Medulla oblongata (tissue), 1 donor: Measurements from ENCODE around the gene ZNF141.
"Not testable (repeated sequence)": the region's sequence is repeated elsewhere in the genome, so short reads cannot be mapped to it uniquely, and the experiment has no call there.

ENCODE experiments used
- DNase-seq: peaks from one replicate; pipeline ENCODE4 v3.0.0-alpha.2; 2015; ENCODE audit errors: extremely low spot score

Gene ZNF141

DNA sequence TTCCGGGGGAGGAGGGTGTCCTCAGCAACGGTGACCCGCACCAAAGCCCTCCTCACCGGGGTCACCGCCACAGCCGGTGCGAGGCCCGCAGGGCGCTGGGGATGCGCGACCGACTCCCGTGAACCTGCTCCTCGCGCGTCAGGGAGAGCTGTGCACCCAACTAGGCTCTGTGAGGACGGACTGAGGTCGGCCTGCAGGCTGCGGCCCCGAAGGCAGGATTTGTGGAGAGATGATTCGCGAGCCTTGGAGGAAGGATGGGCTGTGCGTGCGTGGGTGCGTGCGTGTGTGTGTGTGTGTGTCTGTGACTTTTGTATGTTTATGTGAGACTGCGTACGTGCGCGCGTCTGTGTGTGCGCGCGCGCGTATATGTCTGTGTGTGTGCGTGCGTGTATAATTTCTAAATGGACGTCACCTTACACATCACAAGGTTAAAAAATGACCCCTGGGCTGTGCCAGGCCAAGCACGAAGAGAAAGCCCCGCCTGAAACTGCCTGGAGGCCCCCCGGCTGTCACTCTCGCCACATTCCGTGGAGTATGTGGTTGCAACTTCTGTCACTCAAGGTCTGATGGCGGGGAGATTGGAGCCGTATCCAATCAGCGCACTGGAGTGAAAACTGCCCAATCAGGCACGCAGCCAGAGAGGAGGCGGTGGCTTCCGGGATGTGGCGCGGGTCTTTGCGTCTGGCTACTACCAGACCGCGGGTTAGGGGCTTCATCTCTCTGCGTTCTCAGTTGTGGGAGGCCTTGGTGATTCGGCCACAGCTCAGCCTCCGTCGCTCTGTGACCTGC lies at the start of gene ZNF141:
Gene ZNF141 (plus strand): TSS at position 672 of the 789 bp plus-strand sequence. CDS start 170 bp downstream, outside the sequence.
- DNase-seq = peak; percentile 100

DNA sequence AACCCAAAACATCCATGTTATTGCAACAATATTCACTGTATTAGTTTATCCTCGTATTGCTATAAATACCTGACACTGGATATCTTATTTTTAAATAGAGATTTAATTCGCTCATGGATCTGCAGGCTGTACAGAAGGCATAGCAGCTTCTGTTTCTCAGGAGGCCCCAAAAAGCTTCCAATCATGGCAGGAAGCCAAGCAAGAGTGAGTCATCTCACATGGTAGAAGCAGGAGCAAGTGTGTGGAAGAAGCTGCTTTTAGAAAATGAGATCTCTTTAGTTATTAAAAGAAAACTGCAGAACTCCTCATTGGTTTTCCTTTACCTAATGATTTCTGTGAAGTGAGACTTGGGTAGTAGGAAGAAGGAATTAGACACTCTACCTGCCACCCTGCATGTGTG lies 48.7 kb upstream of the ZNF141 start:
- no peak for DNase-seq

DNA sequence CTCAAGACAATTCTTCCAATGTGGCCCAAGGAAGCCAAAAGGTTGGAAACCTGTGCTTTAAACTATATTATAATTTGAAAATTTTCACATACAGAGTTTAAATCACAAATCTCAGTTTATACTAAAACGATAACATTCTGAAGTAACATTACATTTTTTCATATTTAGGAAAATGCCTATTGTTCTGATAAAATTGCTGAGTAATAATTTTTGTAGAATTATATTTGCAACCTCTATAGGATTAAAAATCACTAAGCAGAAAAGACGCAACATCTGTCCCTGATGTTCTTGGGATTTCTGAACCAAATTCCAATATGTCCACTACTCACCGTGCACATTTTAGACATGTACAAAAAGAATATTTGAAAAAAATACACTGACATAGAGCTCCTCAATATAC lies 42.9 kb upstream of the ZNF141 start:
- DNase-seq = no peak

DNA sequence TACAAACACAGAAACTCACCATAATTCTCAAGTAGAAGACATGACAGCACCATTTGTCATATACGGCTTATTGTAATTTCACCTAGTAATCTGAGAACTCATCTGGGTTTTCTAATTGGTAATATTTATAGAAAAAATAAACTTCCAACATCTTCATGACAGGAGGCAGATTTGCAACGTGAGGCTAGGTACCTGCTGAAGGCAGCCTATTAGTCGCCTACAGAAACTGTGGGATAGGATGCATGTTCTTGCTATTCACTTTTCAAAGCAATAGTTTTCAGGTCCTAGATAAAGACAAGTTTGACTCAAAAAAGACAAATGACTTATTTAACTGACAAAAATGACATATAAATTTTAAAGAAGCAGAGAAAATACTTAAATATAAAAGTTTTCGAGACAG lies 35.2 kb upstream of the ZNF141 start:
- DNase-seq = no peak

DNA sequence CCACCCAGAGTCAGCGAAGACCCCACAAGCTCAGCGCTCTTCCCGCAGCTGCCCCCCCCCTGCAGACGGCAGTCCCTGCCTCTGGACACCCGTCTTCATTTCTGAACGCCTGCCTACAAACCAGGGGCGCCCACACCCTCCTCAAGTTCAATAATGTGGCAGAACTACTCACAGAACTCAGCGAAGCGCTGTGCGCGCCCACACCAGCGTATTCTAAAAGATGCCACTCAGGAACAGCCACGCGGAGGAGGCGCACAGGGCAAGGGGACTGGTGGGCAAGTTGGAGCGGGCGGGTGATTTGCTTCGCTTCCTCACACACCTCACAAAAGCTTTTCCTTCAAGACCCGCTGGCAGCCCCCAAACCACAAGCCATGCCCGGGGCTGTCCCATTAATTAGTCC lies 33.1 kb upstream of the ZNF141 start:
- not testable (repeated sequence) for DNase-seq

DNA sequence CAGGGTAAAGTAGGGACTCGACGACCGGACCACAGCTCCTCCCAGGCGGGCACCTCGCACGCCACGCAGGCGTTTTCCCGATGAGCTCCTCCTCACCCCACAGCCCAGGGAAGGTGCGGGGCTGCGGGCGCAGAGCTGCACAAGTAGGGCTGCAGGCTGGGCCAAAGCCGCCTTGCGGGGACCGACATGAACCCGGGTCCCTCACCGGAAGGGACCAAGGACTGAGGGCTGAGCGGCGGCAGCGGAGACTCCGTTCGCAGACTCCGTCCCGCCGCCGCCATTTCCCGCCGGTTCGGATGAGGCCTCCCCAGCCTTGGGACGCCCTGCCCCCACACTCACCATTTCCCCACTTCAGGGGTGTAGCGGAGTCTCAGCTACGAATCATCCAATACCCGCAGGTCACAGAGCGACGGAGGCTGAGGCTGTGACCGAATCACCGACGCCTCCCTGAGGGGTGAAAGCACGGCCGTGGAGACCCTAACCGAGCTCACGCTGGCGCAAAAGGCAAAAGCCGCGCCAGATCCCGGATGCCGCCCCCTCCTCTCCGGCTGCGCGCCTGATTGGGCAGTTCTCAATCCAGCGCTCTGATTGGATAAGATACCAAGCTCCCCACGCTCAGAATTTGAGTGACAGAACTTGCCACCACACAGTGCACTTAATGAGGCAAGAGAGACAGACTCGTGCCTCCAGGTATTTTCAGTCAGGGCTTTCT lies 32.5 kb upstream of the ZNF141 start, which contains the start of gene ZNF732:
Gene ZNF732 (minus strand): TSS at position 506 of the 712 bp plus-strand sequence. CDS start 164 bp downstream, at position 342.
- peak; percentile 6 for DNase-seq

DNA sequence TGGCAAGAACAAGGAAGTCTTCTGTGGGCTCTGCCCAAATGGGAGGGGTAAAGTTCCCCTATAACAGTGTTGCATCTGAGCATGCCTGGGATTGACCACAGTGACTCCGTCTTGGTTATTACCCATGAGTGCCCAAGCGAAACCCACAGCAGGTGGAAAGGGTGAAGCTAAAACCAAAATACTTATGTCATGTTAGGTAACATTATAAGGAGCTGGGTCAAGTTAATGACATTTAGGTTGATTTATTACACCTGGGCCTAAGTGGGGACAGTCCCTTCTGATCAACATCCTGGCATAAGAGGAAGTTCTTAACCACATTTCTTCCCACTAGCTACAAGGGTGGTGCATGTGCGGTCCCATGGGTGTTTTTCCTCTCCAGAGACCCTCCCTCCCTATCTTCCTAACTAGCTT lies 31.1 kb upstream of the ZNF141 start:
- DNase-seq = no peak

DNA sequence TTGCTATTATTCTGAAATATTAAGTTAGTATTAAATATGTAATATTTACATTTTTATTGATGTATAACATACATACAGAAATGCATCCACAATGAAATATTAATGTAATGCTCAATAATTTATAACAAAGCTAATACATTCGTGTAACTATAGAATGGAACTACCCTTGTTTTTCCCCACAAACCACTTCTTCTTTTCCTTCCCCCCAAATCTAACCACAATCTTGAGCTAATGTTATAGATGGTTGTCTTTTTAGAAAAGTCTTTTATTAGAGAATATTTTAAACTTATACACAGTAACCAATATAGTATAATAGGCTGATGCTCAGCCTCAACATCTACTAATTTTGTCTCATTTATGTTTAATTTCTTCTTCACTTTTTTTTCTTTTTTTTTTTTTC lies 27.8 kb upstream of the ZNF141 start:
- no peak for DNase-seq

DNA sequence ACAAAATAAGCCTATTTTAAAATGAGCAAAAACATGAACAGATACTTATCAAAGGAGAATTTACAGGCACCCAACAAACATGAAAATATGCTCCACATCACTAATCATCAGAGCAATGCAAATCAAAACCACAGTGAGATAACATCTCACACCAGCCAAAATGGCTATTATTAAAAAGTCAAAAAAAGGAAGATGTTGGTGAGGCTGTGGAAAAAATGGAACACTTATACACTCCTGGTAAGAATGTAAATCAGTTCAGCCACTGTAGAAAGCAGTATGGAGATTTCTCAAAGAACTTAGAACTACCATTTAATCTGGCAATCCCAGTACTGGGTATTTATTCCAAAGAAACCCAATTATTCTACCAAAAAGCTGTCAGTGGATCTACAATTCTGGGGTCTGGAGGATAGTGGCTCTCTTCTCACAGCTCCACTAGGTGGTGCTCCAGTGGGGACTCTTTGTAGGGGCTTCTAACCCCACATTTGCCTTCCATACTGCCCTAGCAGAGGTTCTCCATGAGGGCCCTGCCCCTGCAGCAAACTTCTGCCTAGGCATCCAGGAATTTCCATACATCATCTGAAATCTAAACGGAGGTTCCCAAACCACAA lies 23.2 kb upstream of the ZNF141 start:
- no peak for DNase-seq

DNA sequence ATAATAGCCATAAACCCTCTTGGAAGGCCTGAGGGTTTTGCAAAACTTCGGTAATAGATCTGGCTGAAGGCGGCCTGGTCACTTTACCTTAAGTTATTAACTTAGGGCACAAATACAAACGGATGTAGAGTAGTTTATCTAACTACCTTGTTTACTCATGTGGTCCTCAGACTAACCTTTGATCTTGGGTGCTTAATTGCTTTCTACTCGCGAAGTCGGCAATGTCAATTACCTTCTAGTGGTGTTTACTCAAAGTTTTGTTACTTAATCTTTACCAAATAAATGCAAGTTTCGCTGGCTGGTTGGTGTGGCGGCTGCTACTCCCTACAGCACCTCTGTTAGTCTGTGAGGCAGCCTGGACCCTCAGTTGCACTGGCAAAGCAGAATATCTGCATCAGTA lies 8.9 kb upstream of the ZNF141 start:
- no peak for DNase-seq

DNA sequence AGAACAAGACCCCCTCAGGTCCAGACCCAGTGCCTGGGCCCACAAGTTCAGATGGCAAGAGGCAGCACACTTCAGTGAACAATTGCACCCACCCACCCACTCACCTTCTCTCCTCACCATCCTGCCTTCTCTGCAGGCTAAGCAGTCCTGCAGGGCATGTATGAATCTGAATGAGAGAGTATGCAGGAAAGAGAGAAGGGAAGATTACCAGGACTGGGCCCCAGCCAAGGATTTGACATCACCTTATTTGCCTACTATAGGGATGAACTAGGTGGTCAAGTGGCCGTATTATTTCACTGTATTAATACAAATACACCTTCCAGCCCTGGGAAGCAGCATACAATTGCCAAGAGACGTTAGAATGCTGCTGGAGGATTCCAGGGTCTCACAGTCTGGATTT lies 2.1 kb upstream of the ZNF141 start:
- DNase-seq = no peak

DNA sequence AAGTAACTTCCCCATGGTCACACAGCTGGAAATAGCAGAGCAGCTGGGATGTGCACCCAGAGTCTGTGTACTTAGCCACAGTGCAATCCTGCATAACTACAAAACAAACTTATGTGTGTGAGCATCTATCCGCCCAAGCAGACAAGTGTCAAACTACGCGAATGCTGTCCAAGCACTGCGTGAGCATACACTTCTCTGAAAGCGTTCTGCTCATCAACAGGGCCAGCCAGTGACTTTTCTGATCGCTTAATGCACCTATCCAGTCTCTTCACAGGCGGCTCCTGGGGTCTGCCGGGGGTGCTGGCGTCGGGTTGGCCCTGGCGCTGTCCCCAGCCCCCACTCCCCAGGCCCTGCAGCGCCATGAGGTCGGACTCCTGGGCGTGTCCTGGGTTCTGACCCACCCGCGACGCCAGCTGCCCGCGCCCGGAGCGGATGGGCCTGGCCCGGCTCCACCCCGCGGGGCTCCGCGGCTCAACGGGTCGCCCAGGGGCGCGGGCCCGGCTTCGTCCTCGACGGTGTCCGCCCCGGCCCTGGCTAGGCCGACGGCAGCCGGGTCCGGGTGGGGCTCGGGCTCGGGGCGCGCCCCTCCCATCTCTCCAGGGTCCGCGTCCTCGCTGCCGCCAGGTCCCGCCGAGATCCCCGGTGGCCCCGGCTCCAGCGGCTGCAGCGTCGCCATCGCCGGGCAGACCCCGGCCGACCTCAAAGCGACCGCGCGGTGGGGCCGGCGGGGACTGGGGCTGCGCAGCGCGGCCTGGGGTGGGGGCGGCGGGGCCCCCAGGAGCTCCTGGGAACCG lies 1.3 kb upstream of the ZNF141 start:
- peak; percentile 26 for DNase-seq

DNA sequence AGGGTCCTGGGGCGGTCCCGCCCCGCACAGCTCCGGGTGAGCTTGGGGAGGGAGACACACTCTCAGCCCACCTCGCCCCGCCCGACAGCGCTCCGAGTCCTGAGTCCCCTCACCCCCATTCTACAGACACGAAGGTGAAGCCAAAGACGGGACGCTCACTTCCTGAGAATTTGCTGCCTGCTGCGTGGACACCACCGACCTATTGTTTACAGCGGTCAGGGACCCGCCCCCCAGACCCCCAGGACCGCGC lies 796 bp upstream of the ZNF141 start:
- DNase-seq = no peak

DNA sequence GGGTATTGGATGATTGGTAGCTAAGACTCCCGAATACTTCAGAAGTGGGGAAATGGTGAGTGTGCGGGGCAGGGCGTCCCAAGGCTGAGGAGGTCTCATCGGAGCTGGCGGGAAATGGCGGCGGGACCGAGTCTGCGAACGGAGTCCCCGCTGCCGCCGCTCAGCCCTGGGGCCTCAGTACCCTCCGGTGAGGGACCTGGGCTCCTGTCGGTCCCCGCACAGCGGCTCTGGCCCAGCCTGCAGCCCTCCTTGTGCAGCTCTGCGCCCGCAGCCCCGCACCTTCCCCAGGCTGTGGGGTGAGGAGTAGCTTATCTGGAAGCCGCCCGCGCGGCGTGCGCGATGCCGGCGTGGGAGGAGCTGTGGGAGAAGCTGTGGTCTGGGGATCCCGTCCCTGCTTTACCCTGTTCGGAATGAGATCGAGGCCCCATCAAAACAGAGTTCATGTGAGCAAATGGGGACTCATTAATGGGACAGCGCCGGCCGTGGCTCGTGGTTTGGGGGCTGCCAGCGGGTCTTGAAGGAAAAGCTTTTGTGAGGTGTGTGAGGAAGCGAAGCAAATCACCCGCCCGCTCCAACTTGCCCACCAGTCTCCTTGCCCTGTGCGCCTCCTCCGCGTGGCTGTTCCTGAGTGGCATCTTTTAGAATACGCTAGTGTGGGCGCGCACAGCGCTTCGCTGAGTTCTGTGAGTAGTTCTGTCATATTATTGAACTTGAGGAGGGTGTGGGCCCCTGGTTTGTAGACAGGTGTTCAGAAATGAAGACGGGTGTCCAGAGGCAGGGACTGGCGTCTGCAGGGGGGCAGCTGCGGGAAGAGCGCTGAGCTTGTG lies 531 bp downstream of the ZNF141 start:
- DNase-seq = peak; percentile 21

DNA sequence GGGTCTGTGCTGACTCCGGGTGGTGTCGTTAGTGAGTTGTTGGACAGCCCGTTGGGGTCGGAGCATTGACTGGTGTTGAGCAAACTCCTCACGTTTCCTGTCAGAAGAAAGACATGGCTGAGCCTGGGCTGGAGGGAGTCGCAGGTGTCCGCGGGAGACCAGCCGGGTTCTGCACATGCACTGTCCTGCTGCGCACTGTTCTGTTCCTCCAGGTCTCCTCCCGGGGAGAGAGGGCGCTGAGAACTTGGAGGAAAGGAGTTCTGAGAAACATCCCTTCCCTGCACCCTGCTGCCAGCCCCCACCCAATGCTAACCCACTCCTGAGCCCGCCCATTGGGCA lies 1.1 kb downstream of the ZNF141 start:
- DNase-seq = no peak

DNA sequence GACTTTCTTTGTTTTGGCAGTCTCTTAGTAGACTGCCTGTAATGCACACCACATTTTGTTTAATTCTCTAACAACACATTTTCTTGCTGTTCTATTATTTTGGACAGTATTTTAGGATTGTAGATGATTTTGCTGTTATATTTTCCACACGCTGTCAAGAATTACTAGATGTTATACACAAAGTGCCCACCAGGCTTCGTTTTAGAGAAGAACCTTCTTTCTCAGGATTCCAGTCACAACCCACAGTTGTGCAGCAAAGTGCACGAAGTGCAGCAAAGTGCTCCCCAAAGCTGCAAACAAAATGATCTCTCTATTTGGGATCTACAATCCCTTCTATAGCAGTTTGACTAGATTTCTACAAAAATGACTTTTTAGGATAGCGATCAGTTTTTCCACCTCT lies 2.4 kb downstream of the ZNF141 start:
- DNase-seq = no peak

DNA sequence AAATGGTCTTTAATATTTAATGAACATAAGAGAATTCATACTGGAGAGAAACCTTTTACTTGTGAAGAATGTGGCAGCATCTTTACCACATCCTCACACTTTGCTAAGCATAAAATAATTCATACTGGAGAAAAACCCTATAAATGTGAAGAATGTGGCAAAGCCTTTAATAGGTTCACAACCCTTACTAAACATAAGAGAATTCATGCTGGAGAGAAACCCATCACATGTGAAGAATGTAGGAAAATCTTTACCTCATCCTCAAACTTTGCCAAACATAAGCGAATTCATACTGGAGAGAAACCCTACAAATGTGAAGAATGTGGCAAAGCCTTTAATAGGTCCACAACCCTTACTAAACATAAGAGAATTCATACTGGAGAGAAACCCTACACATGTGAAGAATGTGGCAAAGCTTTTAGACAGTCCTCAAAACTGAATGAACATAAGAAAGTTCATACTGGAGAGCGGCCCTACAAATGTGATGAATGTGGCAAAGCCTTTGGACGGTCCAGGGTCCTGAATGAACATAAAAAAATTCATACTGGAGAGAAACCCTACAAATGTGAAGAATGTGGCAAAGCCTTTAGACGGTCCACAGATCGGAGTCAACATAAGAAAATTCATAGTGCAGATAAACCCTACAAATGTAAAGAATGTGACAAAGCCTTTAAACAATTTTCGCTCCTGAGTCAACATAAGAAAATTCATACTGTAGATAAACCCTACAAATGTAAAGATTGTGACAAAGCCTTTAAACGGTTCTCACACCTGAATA lies 35.6 kb downstream of the ZNF141 start:
- DNase-seq = no peak

DNA sequence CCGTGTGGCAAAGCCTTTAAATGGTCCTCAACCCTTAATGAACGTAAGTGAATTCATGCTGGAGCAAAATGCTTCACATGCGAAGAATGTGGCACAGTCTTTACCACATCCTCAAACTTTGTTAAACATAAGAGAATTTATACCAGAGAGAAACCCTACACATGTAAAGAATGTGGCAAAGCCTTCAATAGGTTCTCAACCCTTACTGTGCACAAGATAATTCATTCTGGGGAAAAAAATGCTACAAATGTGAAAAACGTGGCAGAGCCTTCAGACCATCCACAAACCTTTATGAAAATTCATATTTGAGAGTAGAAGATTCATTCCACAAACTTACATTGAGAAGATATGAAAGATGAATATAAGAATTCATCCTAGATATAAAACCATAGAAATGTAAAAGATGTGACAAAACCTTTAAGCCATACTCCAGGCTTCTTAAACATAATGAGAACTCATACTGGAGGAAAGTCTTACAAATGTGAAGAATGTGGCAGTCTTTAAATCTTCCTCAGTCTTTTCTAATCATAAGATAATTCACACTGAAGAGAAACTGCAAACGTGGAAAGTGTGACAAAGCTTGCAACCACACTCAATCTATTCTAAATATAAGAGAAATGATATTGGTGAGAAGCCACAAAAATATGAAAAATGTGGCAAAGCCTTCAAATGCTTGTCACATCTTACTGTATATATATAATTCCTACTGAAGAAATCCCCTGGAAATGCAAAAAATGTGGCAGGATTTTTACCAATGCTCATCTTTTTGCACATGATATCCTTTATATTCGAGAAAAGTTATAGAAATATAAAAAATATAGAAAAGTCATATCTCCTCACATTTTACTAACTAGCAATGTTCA lies 36.9 kb downstream of the ZNF141 start:
- no peak for DNase-seq

DNA sequence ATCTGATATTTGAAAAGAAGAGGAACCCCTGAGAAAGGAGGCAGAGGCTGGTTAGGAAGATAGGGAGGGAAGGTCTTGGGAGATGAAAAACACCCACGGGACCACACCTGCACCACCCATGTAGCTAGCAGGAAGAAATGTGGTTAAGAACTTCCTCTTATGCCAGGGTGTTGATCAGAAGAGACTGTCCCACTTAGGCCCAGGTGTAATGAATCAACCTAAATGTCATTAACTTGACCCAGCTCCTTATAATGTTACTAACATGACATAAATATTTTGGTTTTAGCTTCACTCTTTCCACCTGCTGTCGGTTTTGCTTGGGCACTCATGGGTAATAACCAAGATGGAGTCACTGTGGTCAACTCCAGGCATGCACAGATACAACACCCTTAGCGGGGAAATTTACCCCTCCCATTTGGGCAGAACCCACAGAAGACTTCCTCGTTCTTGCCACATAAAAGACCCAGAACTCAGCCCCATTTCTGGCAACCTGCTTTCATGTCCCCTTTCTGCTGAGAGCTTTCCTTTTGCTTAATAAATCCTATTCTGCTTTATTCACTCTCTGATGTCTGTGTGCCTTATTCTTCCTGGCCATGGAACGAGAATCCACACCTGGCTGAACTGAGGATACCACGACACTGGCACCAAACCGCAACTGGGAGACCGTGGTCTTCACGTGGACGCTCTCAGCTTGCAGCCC lies 46.8 kb downstream of the ZNF141 start:
- DNase-seq = no peak
